Stimulated activated CD4-positive, alpha-beta T cell treated with anti-CD3 and anti-CD28 coated beads, Interleukin-12 subunit alpha, Interleukin-12 subunit beta, amount 100 ng/mL, for 48 hours (primary cell): ENCODE data around the gene RGS3.

Source experiments
- DNase-seq, 3 donors: peaks; one replicate each; pipeline ENCODE4 v3.0.0-alpha.2; 2020; ENCODE audit warnings: low read depth in 2 of 3, low spot score in 1 of 3

RGS3 gene

GRCh38 chr9:113569472-113570060, 106.0 kb downstream of the RGS3 start:
- DNase-seq: no peak

- DNase-seq: no peak
Observed at GRCh38 chr9:113570106-113570505, 106.6 kb downstream of the RGS3 start.

- DNase-seq: no peak
Observed at GRCh38 chr9:113570749-113571711, 107.5 kb downstream of the RGS3 start.

GRCh38 chr9:113572076-113572861, 108.7 kb downstream of the RGS3 start:
- no peak for DNase-seq

- DNase-seq: no peak
Observed at GRCh38 chr9:113573046-113573958, 109.8 kb downstream of the RGS3 start.

- no peak for DNase-seq
Observed at GRCh38 chr9:113573959-113574352, 110.4 kb downstream of the RGS3 start.

GRCh38 chr9:113574441-113575262, 111.1 kb downstream of the RGS3 start:
- no peak for DNase-seq

- DNase-seq: no peak
Observed at GRCh38 chr9:113577525-113578261, 114.2 kb downstream of the RGS3 start.

- DNase-seq: no peak
Observed at GRCh38 chr9:113578279-113578865, 114.8 kb downstream of the RGS3 start.

GRCh38 chr9:113578882-113579282, 115.4 kb downstream of the RGS3 start:
- peak; percentile 80 to 82 (median 81) for DNase-seq

GRCh38 chr9:113579283-113580040, 115.9 kb downstream of the RGS3 start:
- no peak for DNase-seq

GRCh38 chr9:113580041-113580953, 116.8 kb downstream of the RGS3 start:
- DNase-seq: peak; percentile 50 to 62 (median 60)

GRCh38 chr9:113580954-113581311, 117.4 kb downstream of the RGS3 start:
- DNase-seq: no peak

GRCh38 chr9:113581865-113582697, 118.6 kb downstream of the RGS3 start:
- DNase-seq: peak; percentile 63 to 75 (median 70)

GRCh38 chr9:113582698-113583200, 119.2 kb downstream of the RGS3 start:
- DNase-seq: no peak
